DND-41 (cell line): Measurements from ENCODE around the gene FBRSL1.

Experiments
- ATAC-seq: fragments of 200-7000 bp; cut with Tn5 transposase; 3 replicates; pipeline ENCODE4 v1.9.1; 2021; ENCODE audit warnings: low read depth; ENCODE audit not compliant: insufficient read depth
- DNase-seq: peaks from one replicate; pipeline ENCODE4 v3.0.0-alpha.2; 2020
- H2AFZ ChIP-seq: 2 replicates; pipeline ENCODE4 v1.6.0; 2012; ENCODE audit warnings: low read depth, low read length
- H3K27ac ChIP-seq: 2 replicates; pipeline ENCODE4 v1.5.1; 2012; ENCODE audit warnings: low read length, inconsistent platforms
- H3K27me3 ChIP-seq: fragments of 200-600 bp; sonication (generic); 2 replicates; pipeline ENCODE4 v1.6.0; 2012; ENCODE audit warnings: low read length, mild to moderate bottlenecking, inconsistent platforms; ENCODE audit not compliant: insufficient read depth, poor library complexity
- H3K36me3 ChIP-seq: 2 replicates; pipeline ENCODE4 v1.5.1; 2012; ENCODE audit warnings: low read length, inconsistent platforms; ENCODE audit not compliant: insufficient read depth
- H3K4me1 ChIP-seq: 2 replicates; pipeline ENCODE4 v1.5.1; 2012; ENCODE audit warnings: mild to moderate bottlenecking, low read length; ENCODE audit not compliant: insufficient read depth
- H3K4me2 ChIP-seq: 2 replicates; pipeline ENCODE4 v1.6.0; 2012; ENCODE audit warnings: mild to moderate bottlenecking, moderate library complexity, low read length, inconsistent platforms; ENCODE audit not compliant: insufficient read depth
- H3K4me3 ChIP-seq, 2 experiments: fragments of 200-600 bp in 1 of 2; shearing (Covaris generic) in 1 of 2; 2 replicates each; pipeline ENCODE4 v1.5.1; 2012 to 2016; ENCODE audit warnings: inconsistent platforms in 2 of 2, low read length in 2 of 2, mild to moderate bottlenecking in 2 of 2, low read depth in 1 of 2, moderate library complexity in 1 of 2
- H3K79me2 ChIP-seq: 2 replicates; pipeline ENCODE4 v1.6.0; 2012; ENCODE audit warnings: low read length, inconsistent platforms; ENCODE audit not compliant: insufficient read depth
- H3K9ac ChIP-seq: 2 replicates; pipeline ENCODE4 v1.6.0; 2012; ENCODE audit warnings: low read depth, mild to moderate bottlenecking, inconsistent platforms, low read length, moderate library complexity
- H3K9me3 ChIP-seq: 2 replicates; pipeline ENCODE4 v1.5.1; 2012; ENCODE audit warnings: low read length, moderate library complexity, mild to moderate bottlenecking, inconsistent platforms; ENCODE audit not compliant: insufficient read depth, severe bottlenecking
- H4K20me1 ChIP-seq: 2 replicates; pipeline ENCODE4 v1.6.0; 2012; ENCODE audit warnings: low read length; ENCODE audit not compliant: insufficient read depth
- EZH2 ChIP-seq: IDR thresholded peaks from 3 replicates; pipeline ENCODE4 v1.6.1; 2012; ENCODE audit warnings: borderline replicate concordance, low read depth, mild to moderate bottlenecking, moderate library complexity, low read length, inconsistent platforms; ENCODE audit not compliant: severe bottlenecking
- TF ChIP-seq, protein P1 (sequence below): IDR thresholded peaks from 2 replicates; pipeline ENCODE4 v1.5.1; 2012; ENCODE audit warnings: borderline replicate concordance, low read length, moderate library complexity, mild to moderate bottlenecking; ENCODE audit not compliant: poor library complexity, severe bottlenecking; ENCODE audit errors: extremely low read depth

FBRSL1 gene

DNA sequence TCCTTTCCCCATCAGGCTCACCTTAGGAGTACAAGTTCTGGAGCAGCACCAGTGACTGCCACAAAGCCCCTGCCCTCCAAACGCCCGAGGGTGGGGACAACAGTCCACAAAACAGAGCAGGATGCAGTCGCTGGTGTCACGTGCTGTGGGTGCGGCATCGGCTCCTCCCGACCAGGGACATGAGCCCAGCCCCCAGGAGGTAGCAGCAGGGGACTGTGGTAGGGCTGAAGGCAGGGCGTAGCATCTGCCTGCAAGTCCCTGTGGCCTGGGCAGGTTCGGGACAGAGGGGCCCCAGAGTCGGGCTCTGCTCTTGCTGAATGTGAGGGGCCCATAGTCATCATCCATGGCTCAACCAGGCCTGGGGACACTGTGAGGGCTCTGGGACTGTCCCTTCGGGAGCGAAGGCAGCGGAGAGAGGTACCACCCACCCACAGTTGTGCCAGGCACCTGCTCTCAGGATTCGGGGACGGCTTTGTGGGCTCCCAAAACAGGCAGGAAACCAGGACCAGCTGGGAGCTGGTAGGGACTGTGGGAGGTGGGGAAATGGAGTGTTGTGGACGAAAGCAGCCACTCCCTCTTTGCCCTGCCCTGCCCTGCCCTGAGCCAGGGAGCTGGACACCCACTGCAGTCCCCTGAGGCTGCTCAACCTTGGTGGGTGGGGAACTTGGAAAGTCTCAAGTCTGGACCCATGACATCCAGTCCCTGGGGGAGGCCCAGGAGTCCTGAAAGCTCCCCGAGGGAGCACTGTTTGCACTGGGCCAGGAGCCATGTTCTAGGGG, 30.7 kb downstream of the FBRSL1 start:
- no peaks in the 10 kb centered on the region for H3K79me2 ChIP-seq
- H3K27ac ChIP-seq, result no peak overlapping the region

GRCh38 chr12:132521200-132521580, 31.2 kb downstream of the FBRSL1 start:
- Histone ChIP-seq H3K36me3 (peaks cover 8% of the 10 kb centered on the region), H3K27me3 (no peaks in the 10 kb centered on the region), H3K27ac (no peak overlapping the region), H3K9ac (no peak overlapping the region), H2AFZ (no peak overlapping the region), H3K4me2 (no peak overlapping the region), H3K4me3 (no peak overlapping the region), H3K9me3 (no peaks in the 10 kb centered on the region), H4K20me1 (peaks cover 46% of the 10 kb centered on the region), H3K79me2 (no peaks in the 10 kb centered on the region), H3K4me1 (no peaks in the 10 kb centered on the region)
- ATAC-seq (no peak), DNase-seq (no peak)
- TF ChIP-seq, protein P1, sequence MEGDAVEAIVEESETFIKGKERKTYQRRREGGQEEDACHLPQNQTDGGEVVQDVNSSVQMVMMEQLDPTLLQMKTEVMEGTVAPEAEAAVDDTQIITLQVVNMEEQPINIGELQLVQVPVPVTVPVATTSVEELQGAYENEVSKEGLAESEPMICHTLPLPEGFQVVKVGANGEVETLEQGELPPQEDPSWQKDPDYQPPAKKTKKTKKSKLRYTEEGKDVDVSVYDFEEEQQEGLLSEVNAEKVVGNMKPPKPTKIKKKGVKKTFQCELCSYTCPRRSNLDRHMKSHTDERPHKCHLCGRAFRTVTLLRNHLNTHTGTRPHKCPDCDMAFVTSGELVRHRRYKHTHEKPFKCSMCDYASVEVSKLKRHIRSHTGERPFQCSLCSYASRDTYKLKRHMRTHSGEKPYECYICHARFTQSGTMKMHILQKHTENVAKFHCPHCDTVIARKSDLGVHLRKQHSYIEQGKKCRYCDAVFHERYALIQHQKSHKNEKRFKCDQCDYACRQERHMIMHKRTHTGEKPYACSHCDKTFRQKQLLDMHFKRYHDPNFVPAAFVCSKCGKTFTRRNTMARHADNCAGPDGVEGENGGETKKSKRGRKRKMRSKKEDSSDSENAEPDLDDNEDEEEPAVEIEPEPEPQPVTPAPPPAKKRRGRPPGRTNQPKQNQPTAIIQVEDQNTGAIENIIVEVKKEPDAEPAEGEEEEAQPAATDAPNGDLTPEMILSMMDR, result no peak
- TF ChIP-seq EZH2, result no peak

More for the DNA sequence above, 30.7 kb downstream of the FBRSL1 start:
- no peak overlapping the region for H3K4me3 ChIP-seq
- peaks cover 46% of the 10 kb centered on the region for H4K20me1 ChIP-seq
- ATAC-seq (no peak), DNase-seq (no peak)
- H3K36me3 ChIP-seq, result peaks cover 8% of the 10 kb centered on the region
- H3K9me3 ChIP-seq, result no peaks in the 10 kb centered on the region
- no peaks in the 10 kb centered on the region for H3K4me1 ChIP-seq
- no peak for TF ChIP-seq EZH2
- TF ChIP-seq, protein P1, result no peak
- H3K9ac ChIP-seq, result no peak overlapping the region
- H3K4me2 ChIP-seq, result no peak overlapping the region
- H3K27me3 ChIP-seq, result no peaks in the 10 kb centered on the region
- no peak overlapping the region for H2AFZ ChIP-seq

- Histone ChIP-seq H3K9ac (no peak overlapping the region), H3K36me3 (peaks cover 8% of the 10 kb centered on the region), H4K20me1 (peaks cover 44% of the 10 kb centered on the region), H2AFZ (no peak overlapping the region), H3K4me1 (no peaks in the 10 kb centered on the region), H3K4me2 (no peak overlapping the region), H3K27me3 (no peaks in the 10 kb centered on the region), H3K79me2 (no peaks in the 10 kb centered on the region), H3K27ac (no peak overlapping the region), H3K4me3 (no peak overlapping the region), H3K9me3 (no peaks in the 10 kb centered on the region)
- no peak for DNase-seq
- no peak for ATAC-seq
- TF ChIP-seq EZH2, result no peak
- TF ChIP-seq, protein P1, result no peak
These were observed 31.9 kb downstream of the FBRSL1 start for GRCh38 chr12:132521712-132522292.
